ENCODE measurements around the gene NBDY. TPM values are rescaled to one million over a fixed set of nuclear protein-coding genes. Genes with fewer than 3 reads are reported as not detected.

The NBDY gene
- total and polyA plus RNA-seq, 11 donors = 10.4 to 33.5 (median 26.2) TPM

DNA sequence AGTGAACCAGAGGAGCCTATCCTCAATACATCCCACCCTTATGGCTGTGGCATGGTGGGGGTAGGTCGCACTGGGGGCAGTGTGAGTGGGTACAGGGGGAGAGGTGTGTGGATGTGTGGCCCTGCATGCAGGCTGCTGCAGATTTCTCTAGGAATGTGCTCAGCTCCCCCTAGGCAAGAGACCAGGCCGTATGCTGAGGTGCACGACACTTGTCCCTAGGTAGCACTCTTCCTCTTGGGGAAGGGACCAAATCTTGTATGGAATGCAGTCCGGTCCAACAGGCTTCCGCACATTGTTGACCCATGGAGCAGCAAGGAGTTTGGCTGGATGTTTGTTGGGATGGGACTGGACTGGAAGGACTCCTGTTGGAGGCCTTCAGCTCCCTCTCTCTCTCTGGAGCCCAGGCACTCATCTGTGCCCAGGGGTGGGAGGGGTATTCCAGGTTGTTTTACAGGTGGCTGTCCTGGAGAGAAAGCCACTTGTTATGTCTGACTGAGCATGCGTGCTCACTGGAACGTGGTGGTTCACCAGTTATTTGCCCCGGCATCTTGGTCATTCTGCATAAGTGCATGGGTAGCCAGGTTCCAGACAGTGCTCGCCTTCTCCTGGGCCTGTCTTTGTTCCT is 55.1 kb downstream of the NBDY start:
- Histone ChIP-seq H3K27ac (no peak overlapping the region), H3K36me3 (peaks cover 0 to 3% (median 0%) of the 10 kb centered on the region in 9 donors), H3K9me3 (no peaks in the 10 kb centered on the region), H3K27me3 (no peaks in the 10 kb centered on the region), H3K4me3 (no peak overlapping the region), H3K4me1 (peaks cover 0 to 31% (median 0%) of the 10 kb centered on the region in 12 donors)
- ATAC-seq (no peak), DNase-seq (no peak)
- TF ChIP-seq POLR2A (IDR thresholded peaks at IDR 0.05) = no peak
- TF ChIP-seq, protein P1, sequence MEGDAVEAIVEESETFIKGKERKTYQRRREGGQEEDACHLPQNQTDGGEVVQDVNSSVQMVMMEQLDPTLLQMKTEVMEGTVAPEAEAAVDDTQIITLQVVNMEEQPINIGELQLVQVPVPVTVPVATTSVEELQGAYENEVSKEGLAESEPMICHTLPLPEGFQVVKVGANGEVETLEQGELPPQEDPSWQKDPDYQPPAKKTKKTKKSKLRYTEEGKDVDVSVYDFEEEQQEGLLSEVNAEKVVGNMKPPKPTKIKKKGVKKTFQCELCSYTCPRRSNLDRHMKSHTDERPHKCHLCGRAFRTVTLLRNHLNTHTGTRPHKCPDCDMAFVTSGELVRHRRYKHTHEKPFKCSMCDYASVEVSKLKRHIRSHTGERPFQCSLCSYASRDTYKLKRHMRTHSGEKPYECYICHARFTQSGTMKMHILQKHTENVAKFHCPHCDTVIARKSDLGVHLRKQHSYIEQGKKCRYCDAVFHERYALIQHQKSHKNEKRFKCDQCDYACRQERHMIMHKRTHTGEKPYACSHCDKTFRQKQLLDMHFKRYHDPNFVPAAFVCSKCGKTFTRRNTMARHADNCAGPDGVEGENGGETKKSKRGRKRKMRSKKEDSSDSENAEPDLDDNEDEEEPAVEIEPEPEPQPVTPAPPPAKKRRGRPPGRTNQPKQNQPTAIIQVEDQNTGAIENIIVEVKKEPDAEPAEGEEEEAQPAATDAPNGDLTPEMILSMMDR (IDR thresholded peaks at IDR 0.05) = no peak
- WGBS, 4 donors = 68 to 98% (median 91%) methylated on average over 9 of the region's 9 CpGs
- intact Hi-C loops (cut with DNase I) = no loop called here

DNA sequence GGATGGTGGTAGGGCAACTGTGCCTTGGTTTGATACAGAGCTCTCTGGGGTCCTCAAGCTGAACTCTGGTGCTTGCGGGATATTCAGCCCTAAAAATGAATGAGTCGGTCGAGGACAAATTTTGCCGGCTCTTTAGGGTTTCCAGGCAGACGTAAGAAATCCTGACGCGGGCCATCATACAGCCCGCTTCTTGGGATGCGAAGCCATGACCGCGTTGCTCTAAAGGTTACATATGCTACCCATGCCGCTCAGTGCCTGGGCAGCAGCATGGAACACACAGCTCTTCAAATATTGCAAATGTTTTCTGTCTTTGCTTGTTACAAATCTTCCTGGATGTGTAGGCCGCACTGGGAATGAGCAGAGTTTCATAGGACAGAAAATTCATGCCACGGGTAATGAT is 55.6 kb downstream of the NBDY start:
- 95 to 98% (median 96%) methylated on average over 14 of the region's 14 CpGs for WGBS, 4 donors
- no peak for ATAC-seq
- H3K27ac ChIP-seq = no peak overlapping the region
- DNase-seq = no peak
- H3K36me3 ChIP-seq = peaks cover 0 to 3% (median 0%) of the 10 kb centered on the region in 9 donors
- H3K9me3 ChIP-seq = no peaks in the 10 kb centered on the region
- H3K4me1 ChIP-seq = peaks cover 0 to 35% (median 0%) of the 10 kb centered on the region in 12 donors
- H3K27me3 ChIP-seq = no peaks in the 10 kb centered on the region
- intact Hi-C loops (cut with DNase I) = no loop called here
- H3K4me3 ChIP-seq = no peak overlapping the region
- TF ChIP-seq, protein P1 (IDR thresholded peaks at IDR 0.05) = no peak
- TF ChIP-seq POLR2A (IDR thresholded peaks at IDR 0.05) = no peak

DNA sequence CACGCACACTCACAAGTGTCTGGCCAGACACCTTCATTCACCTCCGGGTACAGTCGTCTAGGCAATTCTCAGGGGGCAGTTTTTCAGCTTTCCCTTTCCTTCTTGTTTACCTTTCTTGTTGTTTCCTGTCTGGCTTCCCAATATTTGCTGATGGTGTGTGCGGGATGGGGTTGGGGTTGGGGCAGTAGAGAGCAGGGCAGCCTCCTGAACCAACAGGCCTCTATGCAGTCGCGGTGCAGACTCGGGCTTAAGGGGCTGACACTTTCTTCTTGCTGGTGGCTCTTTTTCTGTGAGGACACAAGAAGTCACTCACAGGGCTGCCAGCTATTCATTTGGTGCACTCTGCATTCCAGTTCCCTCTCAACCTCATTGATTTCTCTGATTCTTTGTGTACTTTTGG is 56.4 kb downstream of the NBDY start:
- H3K27ac ChIP-seq = no peak overlapping the region
- peaks cover 0 to 35% (median 0%) of the 10 kb centered on the region in 12 donors for H3K4me1 ChIP-seq
- WGBS, 4 donors = 78 to 88% (median 85%) methylated on average over 7 of the region's 7 CpGs
- no peak overlapping the region for H3K4me3 ChIP-seq
- intact Hi-C loops (cut with DNase I) = no loop called here
- H3K36me3 ChIP-seq = peaks cover 0 to 3% (median 0%) of the 10 kb centered on the region in 9 donors
- H3K9me3 ChIP-seq = no peaks in the 10 kb centered on the region
- no peaks in the 10 kb centered on the region for H3K27me3 ChIP-seq
- no peak for ATAC-seq
- DNase-seq = no peak
- TF ChIP-seq, protein P1 (IDR thresholded peaks at IDR 0.05) = no peak
- TF ChIP-seq POLR2A (IDR thresholded peaks at IDR 0.05) = no peak

DNA sequence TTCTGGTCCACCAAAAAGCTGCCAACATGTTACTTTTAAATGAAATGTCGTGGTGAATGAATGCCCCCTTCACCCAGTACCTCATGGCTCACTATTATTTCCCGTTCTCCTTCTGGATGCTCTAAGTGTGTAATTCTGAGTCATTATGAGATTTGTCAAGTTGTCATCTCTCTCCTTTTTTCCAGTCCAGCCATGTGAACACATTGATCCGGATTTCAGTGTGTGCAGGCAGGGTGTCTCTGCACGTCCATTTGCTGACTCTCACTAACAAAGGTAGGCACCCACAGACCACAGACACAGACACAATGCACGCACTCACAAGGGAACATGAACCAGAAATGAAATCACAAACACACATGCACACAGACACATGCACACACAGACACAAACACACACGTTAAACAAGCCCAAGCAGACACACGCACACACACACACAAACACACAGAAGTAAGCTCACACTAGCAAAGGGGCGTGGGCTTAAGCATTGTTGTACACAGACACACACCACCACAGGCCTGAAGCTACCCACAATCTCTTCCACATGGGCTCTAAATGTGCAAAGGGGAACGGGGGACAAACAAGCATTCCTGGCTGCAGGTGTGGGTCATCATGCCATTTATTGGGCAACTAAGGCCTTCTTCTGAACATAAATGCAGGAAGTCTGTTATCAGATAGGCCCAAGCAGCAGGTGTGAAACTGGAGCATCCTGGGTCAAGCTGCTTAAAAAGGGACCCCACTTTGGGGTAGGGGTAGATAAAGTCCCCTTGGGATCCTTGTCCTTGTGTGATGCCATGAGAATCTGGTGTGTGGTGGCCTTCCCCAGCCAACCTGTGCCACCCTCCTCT is 58.1 kb downstream of the NBDY start:
- intact Hi-C loops (cut with DNase I) = no loop called here
- DNase-seq = no peak
- ATAC-seq = no peak
- H3K27me3 ChIP-seq = no peaks in the 10 kb centered on the region
- peaks cover 0 to 3% (median 0%) of the 10 kb centered on the region in 9 donors for H3K36me3 ChIP-seq
- H3K4me1 ChIP-seq = peaks cover 0 to 30% (median 0%) of the 10 kb centered on the region in 12 donors
- no peaks in the 10 kb centered on the region for H3K9me3 ChIP-seq
- 75 to 93% (median 86%) methylated on average over 9 of the region's 9 CpGs for WGBS, 4 donors
- H3K27ac ChIP-seq = no peak overlapping the region
- TF ChIP-seq POLR2A (IDR thresholded peaks at IDR 0.05) = no peak
- TF ChIP-seq, protein P1 (IDR thresholded peaks at IDR 0.05) = no peak
- no peak overlapping the region for H3K4me3 ChIP-seq
